DMS79 (cell line): ENCODE data around the gene USP43.

Experiments used
- DNase-seq: peaks from one replicate; lab custom pipeline; 2025; lab: John Stamatoyannopoulos, UW

The USP43 gene

DNA sequence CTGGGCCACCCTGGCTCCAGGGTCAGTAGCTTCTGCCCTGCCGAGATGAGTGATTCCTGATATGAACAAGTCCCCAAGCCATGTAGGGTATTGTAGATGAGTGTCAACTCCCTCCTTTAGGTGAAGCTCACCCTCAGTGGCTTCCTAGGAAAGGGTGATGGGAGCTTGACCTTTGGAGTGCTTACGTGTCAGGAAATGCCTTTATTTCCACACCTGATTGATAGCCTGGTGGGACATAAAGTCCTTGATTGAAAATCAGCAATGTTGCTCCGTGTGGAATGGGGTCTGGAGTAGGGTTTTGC is 58.4 kb downstream of the USP43 start:
- DNase-seq: no peak

DNA sequence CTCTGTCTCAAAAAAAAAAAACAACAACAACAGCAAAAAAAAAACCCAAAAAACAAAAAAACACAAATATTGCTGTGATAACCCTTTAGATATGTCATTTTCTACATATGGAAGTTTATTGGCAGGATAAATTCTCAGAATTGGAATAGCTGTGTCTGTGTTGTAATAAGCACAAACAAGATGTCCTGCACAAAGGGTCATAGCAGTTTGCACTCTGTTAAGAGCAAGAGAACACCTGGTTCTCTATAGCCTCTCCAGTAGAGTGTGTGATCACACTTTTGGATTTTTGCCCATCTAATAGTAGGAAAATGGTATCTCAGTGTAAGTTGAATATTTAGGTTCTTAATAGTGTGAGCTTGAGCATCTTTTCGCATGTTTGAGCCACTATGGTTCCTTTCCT is 60.4 kb downstream of the USP43 start:
- peak; percentile 25 for DNase-seq

DNA sequence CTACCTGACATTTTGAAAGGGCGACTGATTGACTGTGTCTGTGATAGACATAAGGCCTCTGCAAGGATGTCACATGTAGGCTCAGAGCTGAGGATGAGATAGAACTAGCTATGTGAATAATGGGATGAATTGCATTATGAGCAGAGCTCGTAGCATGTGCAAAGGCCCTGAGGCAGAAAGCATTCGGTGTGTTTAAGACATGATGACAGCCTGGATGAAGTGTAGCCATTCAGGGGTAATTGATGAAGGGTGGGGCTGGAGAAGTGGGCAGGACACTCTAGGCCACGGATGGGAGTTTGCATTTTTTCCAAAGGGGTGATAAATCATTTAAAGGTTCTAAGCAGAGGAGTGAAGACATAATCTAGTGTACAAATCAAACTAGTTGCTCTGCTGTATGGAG is 62.6 kb downstream of the USP43 start:
- DNase-seq: no peak

DNA sequence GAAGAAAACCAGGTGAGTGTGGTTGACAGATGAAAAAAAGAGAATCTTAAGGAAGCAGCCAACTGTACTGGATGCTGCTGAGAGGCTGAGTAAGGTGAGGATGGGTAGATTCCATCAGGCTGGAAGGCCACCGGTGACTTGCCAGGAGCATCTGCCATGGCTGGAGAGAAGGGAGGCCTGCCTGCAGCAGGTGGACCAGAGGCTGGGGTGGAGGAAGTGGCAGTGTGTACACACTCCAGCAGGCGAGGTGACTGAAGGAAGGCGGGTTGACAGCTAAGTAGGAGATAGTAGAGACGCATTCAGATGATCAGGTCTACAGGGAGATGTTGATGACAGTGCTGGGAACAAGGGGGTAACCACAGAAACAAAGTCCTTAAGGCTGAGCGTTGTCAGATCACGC is 69.5 kb downstream of the USP43 start:
- DNase-seq: no peak

DNA sequence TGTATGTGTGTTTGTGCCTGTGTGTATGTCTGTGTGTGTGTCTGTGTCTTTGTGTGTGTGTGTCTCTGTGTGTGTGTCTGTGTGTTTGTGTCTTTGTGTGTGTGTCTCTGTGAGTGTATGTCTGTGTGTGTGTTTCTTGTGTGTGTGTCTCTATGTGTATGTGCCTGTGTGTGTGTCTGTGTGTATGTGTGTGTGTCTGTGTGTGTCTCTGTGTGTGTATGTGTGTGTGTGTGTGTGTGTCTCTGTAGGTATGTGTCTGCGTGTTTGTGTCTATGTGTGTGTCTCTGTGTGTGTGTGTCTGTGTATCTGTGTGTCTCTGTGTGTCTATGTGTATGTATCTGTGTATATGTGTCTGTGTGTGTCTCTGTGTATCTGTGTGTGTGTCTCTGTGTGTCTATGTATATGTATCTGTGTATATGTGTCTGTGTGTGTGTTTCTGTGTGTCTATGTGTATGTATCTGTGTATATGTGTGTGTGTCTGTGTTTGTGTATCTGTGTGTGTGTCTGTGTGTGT is 70.2 kb downstream of the USP43 start:
- no peak for DNase-seq

DNA sequence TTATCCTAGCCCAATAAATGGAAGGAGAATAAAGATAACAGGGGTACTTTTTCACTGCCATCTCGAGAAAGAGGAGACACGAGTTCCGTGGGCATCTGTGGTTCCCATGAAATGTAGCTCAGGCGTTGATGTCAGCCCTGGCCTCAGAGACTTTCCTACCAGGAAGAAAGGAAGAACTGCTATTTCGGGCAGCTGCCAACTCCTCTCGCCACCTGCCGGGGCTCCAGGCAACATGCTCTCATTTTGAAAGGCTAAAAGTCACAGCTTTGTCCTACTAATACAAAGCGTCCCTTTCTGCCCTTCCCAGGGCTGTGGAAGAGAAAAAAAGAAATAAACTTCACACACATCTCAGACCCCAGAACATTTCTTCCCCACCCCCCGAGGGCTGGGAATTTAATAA is 80.3 kb downstream of the USP43 start:
- no peak for DNase-seq

DNA sequence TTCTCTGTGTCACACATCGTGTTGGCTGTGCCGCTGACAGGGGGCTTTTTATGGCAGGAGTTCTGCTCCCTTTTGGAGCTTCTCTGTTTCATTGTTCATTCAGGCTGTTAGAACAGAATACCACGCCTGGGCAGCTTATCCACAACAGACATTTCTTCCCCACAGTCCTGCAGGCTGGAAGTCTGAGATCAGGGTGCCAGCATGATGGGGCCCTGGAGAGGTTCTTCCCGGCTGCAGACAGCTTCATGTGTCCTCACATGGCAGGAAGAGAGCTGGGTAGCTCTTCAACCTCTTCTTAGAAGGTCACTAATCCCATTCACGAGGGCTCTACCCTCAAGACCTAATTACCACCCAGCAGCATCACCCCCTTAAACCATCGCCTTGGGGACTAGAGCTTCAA is 81.0 kb downstream of the USP43 start:
- no peak for DNase-seq

DNA sequence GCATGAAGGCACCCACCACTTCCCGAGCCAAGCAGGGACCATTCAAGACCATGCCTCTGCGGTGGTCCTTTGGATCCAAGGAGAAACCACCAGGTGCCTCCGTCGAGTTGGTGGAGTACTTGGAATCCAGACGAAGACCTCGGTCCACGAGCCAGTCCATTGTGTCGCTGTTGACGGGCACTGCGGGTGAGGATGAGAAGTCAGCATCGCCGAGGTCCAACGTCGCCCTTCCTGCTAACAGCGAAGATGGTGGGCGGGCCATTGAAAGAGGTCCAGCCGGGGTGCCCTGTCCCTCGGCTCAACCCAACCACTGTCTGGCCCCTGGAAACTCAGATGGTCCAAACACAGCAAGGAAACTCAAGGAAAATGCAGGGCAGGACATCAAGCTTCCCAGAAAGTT is 82.7 kb downstream of the USP43 start:
- DNase-seq: no peak

DNA sequence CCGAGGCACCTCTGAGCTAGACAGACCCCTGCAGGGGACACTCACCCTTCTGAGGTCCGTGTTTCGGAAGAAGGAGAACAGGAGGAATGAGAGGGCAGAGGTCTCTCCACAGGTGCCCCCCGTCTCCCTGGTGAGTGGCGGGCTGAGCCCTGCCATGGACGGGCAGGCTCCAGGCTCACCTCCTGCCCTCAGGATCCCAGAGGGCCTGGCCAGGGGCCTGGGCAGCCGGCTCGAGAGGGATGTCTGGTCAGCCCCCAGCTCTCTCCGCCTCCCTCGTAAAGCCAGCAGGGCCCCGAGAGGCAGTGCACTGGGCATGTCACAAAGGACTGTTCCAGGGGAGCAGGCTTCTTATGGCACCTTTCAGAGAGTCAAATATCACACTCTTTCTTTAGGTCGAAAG is 83.2 kb downstream of the USP43 start:
- no peak for DNase-seq

DNA sequence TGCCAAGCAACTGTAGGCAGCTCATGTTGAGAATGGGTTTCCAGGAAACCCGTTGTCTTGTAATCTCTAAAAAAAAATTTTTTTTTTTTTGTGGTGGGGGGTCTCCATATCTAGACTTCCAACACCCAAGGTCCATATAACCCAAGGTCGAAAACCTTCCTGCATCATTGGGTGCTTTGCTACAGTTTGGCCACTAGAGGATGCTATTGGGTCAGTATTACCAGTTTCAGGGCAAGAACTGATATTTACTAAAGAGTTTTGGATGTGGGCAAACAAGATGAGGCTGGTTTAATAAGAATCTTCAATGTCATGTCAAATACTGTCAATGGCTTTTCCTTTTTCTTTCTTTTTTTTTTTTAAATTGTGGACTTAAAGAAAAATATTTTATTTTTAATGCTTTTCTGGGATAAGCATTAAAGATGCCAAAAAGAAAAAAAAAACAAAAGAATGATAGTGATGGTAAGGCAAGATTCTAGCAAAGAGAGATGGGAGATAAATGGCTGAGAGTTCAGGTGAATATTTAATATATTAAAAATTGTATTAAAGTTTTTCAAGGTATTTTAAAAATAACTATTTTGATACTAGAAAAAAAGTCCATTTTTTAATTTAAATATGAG is 83.8 kb downstream of the USP43 start:
- DNase-seq: no peak

DNA sequence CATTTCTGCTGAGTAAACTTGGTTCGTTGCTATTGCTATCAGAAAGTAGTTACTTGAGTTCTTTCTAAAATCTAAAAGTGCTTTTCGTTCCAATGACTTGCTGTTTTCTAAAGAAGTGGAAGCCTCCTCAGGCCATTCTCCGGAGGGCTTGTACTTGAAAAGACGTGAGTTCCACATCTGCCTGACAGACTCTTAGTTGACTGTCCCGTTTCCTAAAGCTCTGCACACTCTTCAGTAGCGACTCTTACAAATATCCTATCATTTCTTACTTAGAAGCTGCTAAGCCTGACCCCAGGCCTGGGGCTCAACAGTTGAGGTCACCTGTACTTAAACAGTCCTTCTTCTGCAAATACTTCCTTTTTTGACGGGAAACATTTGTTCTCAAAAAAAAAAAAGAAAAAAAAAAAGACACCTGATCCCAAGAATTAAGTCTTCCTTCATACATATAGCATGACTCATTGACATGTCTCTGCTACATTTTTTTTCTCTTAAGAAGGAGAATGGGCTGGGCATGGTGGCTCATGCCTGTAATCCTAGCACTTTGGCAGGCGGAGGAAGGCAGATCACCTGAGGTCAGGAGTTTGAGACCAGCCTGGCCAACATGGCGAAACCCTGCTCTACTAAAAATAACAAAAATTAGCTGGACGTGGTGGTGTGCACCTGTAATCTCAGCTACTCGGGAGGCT is 84.6 kb downstream of the USP43 start:
- no peak for DNase-seq

DNA sequence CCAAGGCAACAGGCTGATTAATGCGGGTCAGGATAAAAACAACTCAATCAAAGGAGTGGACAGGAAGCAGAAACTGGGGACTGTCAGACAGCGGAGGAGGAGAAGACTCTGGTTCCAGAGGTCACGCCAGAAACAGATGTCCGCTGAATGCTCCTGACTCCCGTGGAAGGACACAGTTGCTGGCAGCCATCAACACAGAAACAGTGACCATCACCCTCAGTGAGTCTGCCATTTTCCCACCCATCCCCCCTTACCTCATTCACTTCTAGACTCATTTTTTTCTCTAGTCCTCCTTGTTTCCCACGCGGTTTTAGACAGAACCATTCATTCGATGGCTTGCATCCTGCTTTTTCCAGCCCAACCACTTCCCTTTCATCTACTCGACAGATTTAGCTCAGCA is 105.2 kb downstream of the USP43 start:
- no peak for DNase-seq

DNA sequence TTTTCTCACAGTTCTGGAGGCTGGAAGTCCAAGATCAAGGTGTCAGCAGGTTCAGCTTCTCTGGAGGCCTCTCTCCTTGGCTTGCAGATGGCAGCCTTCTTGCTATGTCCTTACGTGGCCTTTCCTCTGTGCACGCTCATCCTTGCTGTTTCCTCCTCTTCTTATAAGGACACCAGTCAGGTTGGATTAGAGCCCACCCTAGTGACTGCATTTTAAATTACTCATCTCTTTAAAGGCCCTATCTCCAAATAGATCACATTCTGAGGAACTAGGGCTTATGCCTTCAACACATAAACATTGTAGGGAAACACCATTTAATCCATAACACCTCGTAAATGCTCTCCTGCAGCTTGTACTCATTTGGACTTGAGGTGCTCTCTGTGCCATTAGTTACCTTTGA is 109.8 kb downstream of the USP43 start:
- DNase-seq: no peak

DNA sequence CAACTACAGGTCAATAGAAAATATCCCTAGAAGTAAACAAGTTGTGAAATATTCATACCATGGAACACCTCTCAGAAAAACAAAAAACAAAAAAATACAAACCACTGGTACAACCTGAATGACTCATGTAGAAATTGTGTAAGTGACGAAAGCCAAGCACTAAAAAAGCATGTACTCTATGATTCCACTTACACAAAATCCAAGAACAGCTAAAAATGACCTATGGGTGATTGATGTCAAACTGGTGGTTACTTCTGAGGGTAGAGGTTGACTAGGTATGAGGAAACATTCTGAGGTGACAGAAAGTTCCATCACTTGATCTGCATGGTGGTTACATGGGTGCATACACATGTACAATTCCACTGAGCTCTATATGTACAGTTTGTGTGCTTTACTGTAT is 114.9 kb downstream of the USP43 start:
- DNase-seq: no peak

DNA sequence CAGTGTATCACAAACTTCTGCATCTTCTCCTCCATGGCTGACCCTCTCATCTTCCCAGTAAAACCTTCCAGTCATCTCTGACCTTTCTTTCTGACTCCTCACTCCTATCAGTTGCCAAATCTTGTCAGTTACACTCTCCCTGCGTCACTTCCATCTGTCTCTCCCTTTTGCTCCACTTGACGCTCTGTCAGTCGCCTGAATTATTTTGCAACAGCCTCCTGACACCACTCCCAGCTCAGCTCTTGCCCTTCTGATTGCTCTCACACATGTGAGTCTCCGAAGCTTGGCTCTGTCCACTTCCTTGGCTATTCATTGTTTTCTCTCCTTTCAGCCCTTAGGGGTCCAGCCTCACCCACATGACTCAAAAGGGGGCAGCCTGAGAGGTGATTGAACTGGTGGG is 118.3 kb downstream of the USP43 start:
- no peak for DNase-seq

DNA sequence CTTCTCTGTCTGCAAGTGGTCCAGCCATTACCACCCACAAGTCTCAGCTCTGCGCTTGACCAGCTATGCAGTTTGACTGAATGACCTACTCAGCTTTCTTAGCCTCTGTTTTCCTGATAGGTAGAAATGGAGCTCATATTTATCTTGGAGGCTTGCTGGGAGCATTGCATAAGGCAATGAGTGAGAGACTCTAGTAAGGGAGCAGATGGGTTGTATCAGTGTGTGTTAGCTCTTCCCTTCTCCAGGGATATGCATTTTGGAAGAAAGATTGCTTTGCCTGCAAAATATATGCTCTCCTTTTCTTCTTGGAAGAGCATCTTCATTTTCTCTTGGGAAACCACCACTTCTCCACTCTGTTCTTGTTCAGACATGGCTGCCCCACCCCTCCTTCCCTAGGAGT is 120.0 kb downstream of the USP43 start:
- no peak for DNase-seq

DNA sequence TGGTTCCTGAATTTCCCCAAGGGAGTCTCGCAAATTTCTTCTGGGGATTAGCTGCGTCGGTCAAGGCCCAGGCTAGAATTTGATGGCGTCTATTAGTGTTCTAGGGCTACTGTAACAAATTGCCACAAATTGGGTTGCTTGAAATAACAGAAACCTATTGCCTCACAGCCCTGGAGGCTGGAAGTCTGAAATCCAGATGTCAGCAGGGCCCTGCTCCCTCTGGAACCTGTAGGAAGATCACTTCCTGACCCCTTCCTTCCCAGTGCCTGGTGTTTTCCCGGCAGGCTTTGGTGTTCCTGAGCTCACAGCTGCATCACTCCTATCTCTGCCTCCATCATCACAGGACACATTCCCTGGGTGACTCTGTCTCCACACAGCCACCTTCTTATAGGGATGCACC is 121.7 kb downstream of the USP43 start:
- no peak for DNase-seq

DNA sequence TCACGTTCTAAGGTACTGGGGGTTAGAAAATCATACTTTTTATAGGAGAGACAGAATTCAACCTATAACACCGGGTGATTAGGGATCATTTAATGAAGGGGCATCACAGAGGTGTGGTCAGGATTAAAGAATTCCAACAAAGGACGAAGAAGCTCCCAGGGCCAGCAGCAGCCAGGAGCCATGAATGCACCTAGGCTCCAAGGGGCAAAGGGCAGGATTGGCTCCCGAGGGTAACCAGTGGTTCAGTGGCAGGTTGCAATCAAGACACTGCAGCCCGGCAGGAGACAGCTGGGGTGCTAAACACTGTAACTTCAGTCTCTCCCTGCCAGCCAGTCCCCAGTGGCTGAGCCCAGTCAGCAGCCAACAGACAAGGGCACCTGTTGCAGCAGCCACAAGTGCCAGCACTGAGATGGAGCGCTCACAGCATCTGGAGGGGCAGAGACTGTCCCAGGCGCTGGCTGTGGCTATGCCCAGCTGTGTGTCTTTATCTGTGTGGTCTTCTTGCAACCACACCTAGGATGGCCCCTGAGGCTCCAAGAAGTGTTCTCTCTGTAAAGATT is 122.2 kb downstream of the USP43 start:
- no peak for DNase-seq

DNA sequence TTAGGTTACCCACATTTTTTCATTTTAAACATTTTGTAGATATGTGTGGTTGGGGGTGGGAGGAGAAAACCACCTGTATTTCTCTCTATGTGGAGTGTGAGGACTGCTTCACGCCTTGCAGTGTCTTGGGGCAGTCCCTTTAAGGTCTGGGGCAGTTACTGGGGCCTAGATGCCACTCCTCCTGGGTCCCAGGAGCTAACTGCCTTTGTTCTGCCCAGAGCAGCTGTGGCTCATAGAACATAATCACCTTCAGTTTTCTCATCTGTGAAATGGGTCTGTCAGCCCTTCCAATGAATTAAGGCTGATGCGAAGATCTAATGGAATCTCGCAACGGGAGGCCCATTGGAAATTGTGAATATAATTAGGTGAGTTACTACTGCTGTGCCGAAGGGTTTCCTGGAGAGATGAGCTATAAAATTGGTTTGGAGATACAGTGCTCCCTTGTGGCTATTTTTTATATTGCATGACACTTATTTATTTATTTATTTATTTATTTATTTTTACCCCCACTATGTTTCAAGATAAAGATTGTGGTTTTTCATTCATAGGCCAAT is 123.1 kb downstream of the USP43 start:
- DNase-seq: no peak

DNA sequence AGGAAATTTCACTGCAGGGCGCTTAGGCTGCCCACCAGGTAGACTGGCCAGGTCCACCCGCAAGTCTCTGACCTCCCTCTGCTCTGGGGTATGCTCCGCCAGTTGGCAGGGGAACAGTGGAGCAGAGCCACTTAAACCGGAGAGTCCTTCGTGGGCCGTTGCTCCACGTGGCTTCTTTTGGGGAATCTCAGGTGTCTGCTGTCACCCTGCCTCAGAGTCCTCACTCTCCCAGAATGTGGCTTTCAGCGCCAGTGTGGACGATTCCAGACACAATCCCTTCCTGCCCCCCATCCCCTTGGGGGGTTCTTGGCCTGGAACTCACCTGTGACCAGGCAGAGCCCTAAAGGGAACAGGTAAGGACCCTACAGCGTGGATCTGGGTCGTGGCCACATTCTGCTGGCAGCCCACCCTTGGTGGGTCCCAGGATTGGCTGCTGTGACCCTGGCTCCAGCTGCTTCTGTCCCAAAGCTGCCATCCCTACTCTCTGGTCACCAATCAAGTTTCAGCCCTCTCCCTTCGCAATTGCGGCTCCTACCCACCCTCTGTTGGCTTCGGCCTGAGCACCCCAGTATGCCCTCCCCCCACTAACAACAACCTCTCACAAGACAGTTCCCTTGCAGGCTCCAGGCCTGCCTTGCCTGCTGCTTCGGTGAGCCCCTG is 123.8 kb downstream of the USP43 start:
- DNase-seq: no peak

DNA sequence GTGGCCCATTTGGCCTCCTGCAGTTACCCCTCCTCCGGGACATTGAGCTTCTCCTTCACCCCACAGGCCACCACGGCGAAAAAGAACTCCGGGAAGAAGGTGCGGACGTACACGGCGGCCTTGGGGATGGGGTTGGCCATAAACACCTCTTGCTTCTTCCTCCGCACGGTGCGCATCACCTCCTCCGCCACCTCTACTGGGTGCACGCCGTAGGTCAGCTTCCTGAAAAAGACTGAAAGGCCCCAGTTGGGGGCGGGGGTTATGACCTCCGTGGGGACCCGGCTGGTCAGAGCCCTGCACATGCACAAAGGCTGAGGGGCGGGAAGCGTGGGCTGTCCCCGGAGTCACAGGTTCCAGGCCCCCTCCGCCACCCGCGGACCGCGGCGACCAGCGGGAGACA is 126.1 kb downstream of the USP43 start:
- no peak for DNase-seq

DNA sequence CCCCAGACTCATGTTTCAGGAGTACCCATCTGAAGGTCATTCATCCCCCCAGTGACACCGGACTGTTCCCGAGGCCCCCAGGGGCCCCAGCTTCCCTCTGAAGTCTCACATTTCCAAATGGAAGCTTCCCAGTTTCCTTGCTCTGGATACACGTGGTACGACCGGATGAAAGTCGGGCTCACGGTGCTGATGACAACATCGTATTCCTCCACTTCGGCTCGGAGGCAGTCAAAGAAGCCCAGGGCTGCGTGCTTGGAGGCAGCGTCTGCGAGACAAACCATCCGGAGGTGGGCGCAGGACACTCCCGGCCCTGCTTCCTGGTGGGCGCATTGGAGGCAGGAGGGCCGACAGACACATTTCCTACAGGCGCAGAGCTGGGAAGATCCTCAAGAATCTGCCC is 127.3 kb downstream of the USP43 start:
- DNase-seq: no peak

DNA sequence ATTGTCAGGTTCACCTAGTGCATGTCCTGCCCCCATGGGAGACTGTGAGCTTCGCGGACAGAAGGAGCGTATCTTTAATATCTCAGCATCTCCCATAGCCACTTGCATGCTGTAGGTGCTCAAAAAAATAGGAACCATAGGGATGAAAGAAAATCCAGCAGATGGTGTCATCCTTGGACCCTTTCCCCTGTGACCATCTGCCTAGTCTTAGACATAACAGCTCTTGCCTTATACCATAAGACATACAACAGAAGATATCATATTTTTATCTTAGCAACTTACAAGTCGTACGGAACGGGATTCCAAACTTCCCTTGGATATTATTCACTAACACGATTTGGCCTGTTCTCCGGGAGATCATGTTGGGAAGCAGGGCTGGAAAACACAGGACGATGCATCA is 131.6 kb downstream of the USP43 start:
- DNase-seq: no peak
